NCI-H345 (cell line): ENCODE measurements around the gene EGFLAM.
A peak's percentile ranks its signal among the peaks of the same experiment; 100 is the strongest.

ENCODE experiments used
- DNase-seq: peaks from one replicate; lab custom pipeline; 2025; lab: John Stamatoyannopoulos, UW

Gene EGFLAM

DNA sequence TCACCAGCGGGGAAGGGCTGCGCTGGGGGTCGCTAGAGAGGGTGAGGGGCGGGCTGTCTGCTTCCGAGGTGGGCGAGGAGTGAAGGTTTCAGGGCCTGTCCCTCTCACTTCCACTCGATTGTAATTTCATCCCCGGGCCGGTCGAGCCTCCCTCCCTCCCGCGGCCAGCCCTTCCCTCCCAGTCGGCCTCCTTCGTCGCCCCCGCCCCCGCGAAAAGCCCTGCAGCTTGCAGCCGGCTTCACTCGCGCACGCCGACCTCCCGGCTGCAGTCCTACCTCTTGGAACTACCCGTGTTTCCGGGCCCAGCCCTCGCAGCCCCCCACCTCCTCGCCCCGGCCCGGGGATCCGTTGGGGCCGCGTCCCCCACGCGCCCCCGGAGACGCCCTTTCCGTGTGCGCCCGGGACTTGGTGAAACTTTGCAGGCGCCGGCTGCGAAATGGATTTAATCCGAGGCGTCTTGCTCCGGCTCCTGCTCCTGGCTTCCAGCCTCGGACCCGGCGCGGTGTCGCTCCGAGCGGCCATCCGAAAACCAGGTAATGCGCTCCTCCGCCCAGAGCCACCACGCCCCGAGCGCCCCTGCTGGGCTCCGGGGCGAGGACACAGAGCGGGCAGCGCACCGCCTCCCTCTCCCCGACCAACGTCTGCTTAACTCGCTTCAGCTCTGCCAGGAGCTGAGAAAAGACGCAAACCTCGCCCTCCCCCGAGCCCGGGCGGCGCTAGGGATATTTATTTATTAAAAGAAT, at the start of gene EGFLAM:
EGFLAM (plus strand) TSS at position 241 of the 743 bp plus-strand sequence; CDS start at position 437, 196 bp downstream.
- peak; percentile 20 for DNase-seq

DNA sequence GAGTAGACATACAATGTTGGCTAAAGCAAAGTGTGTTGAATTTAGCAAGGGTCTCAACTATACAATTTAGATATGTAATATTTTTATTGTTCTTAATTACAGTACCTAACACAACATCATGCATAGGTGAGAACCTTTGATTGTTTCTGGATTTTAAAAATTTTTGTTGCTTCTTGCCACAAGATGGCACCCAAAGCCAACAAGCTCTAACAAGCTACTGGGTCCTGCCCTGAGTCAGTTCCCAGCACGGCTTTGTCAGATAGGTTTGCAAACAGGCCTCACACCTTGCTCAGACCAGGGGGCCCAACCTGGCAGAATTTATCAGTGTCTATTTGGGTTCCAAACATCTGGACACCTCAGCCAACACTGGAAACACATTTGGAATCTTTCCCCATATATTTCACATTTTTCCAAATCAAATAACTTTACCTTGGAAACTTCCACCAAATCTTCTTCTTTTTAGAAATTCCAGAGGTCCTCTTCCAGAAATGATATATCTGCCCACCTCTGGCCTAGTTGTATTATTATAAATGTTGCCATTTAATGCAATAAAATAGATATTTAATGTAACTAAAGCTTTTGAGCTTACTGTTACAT, 49.5 kb upstream of the EGFLAM start:
- peak; percentile 4 for DNase-seq

DNA sequence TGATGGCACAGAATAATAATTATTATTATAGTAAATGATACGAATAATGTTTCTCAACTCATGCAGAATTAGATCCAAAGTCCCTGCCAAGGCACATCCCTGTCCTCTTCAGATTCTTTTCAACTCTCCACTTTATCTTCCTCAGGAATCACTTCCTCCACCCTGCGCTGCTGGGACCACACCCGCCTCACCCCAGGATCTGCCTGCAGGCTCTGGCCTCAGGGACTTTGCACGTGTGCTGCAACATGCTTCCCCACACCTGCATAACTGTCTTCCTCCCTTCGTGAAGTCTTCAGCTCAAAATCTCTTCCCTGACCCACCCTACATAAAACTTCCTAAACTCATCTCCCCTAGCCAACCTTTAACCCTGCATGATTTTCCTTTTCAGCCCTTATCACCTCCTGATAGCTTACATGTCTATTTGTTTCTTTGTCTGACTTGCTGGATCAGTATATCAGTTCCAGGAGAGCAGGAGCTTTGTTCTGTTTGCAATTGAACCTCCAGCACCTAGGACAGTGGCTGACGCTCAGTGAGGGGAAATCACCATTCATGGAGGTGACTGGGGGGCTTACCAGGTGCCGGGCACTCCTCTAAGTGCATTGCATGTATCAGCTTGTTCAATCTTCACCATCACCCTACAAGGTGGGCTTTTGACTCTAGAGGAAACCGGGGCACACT, 47.5 kb upstream of the EGFLAM start:
- no peak for DNase-seq

DNA sequence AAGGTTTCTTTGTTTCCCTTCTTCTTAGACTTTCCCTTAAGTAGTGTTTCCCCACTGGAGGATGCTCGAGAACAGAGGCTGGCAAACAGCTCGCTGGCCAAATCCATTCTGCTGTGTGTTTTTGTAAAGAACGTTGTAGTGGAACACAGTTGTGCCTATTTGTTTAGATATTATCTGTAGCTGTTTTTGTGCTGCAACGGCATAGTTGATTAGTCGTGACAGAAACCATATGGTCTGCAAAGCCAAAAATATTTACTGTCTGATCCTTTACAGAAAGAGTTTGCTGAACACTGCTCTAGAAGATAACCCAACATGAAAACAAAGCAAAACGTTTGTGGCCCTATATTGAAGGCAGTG, 47.0 kb upstream of the EGFLAM start:
- DNase-seq, result no peak

DNA sequence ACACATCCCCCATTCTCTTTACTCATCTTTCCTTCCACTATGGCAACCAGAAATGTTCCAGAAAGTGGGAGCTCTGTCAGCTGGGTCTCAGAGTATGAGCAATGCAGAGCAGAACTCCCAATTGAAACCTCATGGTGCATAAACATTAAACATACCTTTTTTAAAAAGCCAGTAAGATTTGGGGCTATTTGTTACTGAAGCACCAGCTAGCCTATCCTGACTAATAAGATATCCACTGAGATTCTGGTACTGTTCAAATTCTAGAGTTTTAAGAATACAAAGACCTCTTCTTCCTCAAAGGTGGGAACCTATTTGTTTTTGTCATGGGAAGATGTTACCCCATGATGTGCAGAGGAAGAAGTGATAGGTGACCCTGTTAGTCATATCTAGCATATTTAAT, 46.1 kb upstream of the EGFLAM start:
- no peak for DNase-seq

DNA sequence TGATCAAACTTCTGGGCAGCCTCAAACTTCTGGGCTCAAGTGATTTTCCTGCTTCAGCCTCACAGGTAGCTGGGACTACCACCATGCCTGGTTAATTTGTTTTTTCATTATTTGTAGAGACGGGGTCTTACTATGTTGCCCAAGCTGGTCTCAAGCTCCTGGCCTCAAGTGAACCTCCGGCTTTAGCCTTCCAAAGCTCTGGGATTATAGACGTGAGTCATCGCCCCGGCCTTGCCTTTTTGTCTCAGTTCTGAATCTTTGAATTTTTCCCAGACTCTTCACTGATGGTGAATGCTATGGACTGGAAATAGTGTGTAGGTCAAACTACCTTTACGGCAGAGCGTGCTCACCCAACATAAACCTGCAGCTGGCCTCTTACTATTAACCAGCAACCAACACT, 32.3 kb upstream of the EGFLAM start:
- no peak for DNase-seq

DNA sequence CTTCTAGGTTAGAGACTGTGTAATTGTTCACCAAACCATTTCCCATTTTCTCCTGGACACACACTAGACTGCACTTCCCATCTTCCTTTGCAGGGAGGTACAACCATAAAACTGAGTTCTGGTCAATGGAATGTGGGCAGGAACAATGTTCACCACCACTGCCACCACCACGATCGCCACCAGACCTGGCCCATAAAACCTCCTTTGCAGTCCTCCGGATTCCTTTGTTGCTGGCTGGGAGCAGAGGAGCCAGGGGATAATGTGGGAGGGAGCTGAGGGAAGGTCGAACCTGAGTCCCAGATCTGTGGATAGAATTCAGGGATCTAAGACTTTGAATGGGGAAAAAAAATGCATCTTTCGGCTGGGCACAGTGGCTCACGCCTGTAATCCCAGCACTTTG, 29.4 kb upstream of the EGFLAM start:
- no peak for DNase-seq

DNA sequence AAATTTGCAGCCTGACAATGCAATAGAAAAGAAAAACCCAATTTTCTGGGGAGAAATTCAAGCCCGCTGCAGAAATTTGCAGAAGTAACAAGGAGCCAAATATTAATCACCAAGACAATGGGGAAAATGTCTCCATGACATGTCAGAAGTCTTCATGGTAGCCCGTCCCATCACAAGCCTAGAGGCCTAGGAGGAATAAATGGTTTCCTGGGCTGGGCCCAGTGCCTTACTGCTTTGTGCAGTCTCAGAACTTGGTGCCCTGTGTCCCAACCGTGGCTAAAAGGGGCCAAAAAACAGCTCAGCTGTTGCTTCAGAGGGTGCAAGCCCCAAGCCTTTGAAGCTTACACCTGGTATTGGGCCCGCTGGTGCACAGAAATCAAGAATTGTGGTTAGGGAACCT, 23.6 kb upstream of the EGFLAM start:
- no peak for DNase-seq

DNA sequence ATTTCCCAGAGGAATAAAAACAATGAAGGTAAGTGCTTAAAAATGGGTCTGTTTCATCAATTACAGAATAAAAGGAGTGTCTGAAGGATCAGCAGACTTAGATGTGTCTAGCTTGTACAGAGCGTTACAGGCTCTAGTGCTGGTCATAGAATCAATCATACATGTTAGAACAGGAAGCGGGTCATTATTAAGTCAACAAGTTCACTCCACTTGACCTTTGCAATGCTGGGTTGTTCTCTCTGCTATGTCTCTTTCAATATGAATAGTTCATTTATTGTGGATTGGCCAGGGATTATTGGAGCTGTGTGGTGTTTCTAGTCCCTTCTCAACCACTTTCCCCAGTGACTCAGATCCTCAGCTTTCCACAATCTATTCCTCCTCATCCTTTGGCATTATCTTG, 20.7 kb upstream of the EGFLAM start:
- DNase-seq, result no peak

DNA sequence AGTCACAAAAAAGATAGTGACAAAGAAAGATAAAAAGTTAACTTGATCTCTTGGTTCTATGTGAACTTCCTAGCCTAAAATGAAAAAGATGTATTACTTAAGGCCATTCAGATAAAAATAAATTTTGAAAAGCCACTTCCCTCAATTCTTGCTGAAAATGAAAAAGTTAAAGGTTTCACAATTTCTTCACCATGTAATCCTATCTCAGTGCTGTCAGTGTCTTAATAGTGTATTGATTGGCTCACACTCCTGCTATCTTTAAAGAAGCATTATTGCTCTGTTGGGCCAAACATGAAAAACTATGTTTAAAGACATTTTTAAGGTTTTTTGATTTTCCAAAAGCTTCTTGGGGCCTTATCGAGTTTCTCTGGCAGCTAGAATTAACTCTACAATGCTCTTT, 18.1 kb upstream of the EGFLAM start:
- DNase-seq, result no peak

DNA sequence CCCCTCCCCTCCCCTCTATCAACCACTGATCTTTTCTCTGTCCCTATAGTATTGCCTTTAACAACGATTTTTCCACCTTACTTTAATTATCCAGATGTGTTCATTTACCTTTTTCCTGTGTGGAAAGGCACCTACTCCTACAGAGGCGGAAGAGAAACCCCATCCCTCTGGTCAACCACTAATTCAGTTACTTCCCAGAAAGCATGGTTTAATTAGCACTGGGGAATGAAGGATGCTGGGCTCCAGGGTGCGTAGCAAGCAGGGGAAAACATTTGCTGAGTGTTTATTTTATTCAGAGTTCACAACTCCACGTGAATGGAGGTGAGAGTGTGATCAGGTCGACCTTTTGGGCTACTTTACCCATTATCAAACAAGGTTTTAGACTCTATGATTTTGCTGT, 16.7 kb upstream of the EGFLAM start:
- no peak for DNase-seq

DNA sequence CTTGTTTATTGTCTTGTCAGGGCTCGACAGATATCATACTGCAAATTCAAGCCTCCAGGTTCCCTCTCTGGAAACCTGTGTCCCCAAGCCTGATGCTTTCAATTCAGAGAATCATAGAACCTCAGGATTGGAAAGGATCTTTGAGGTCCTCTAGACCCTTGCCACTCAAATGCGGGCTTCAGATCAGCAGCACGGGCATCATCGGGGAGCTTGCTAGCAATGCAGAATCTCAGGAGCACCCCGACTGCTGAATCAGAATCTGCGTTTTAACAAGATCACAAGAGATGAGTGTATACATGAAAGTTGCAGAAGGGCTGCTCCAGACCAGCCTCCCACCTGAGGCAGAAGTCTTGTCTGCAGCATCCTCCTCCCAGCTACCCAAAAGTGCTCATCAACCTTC, 13.1 kb upstream of the EGFLAM start:
- no peak for DNase-seq

DNA sequence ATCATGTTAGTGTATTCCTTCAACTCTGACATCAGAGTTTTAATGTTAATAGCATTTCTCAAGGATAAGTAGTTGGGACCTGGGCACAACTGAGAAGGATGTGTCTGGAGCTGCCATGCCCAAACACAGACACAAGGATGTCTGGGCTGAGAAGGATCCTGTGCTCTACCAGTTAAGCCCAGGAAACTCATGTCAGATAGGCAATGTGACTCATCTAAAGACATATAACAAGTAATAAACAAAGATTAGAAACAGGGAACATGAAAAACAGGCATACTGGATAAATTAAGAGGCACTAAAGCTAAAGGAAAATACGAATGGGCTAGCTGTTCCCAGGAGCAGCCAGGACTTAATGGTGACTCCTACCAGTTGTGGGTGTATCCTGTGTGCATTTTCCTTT, 9.1 kb upstream of the EGFLAM start:
- no peak for DNase-seq

DNA sequence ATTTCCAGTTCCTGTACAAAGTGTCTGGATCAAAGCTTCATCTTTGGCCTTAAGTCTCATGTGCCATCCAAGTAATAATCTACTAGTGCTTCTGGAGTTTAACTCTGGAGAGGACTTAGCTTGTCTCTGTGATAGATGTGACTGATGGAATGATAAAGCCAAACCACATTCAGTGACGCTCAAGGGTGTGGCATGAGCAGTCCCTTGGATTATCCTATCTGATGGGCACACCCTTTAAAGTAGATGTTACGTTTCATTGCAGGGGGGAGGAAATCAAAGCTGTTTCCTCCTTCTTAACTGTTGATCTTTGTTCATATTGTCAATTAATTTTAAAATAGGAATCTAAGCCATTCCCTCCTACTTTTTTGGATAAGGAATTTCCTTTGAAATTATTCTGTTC, 8.5 kb upstream of the EGFLAM start:
- no peak for DNase-seq

DNA sequence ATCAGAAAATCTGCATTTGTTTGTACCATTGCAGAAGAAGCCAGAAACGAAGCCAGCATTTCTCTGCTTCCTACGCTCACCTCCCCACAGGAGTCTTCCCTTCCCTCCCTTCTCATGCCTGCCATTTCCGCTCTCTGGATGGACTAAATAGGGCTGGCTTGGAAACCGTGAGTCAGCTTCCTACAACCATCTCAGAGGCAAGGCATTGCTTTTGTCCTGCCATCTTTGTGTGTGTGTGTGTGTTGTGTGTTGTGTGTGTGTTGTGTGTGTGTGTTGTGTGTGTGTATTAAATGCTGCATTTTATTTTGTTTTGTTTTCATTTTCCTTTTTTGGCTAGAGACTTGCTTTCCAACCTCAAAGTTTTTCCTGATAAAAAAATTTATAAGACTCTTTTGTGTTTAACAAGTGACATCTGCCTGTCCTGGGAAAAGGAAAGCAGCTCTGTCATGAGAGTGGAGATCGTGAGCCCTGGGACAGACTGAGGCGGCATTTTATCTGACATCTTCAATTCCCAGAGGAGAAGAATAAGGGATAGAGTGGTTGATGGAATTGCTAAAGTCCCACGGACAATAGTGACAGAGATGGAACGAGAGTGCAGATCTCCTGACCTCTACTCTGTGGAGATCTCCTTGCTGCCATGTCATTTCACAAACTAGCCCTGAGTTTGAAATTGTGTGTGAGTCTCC, 7.5 kb upstream of the EGFLAM start:
- no peak for DNase-seq

DNA sequence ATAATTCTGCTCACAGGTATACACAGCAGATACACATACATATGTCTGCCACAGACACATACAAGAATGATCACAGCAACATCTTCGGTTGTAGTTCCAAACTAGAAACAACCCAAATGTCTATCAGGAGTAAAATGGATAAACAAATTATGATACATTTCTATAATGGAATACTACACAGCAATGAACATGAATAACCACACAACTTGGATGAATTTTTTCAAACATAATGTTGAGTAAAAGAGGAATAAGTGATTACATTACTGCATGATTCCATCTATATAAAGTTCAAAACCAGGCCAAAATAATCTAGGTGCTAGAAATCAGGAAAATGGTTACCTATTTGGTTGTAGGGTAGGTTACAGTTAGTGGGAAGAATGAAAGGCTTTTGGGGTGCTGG, 4.6 kb upstream of the EGFLAM start:
- no peak for DNase-seq

DNA sequence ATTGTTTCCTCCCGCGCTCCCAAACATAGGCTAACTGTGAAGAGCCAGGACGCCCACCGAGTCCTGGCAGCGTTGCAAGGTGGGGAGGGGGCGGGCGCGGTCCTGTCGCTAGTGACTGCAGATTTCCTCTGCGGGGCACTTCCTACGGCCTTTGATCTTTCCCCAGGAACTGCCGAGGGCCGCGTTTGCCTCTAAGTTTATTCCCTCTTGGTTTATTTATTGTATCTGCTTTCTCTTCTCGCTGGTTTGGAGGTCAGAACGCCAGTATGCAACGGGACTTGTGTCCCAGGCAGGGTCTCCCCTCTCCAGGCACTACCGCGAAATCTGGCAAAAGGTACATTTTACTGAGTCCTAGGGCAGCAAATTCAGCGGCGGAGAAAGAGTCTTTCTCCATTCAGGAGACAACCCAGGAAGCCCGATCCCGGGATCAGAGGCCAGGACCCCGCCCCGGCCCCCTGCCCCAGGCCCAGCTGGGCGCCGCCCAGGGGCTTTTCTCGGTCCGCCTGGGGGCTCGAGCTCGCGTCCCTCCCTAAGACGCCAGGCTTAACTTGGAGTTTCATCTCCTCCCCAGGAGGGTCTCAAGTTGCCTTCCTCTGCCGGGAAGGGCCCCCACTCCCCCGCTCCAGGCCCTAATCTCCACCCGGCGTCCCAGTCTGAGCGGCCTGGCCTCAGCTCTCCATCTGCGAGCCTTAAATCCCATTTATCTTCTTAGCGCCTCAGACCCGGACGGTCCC, 884 bp upstream of the EGFLAM start:
- no peak for DNase-seq

DNA sequence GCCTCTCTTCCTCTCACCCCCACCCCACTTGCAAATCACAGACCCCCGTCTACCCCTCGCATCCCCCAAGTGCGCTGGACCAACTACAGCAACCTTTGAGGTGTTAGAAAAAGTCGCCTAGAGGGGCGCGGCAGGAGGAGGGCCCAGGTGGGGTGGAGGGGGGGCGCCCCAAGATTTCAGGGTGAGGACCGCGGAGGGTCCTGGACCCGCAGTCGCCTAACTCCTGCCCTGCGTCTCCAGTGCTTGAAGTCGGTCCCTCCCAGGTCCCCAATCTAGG, 379 bp upstream of the EGFLAM start:
- no peak for DNase-seq

DNA sequence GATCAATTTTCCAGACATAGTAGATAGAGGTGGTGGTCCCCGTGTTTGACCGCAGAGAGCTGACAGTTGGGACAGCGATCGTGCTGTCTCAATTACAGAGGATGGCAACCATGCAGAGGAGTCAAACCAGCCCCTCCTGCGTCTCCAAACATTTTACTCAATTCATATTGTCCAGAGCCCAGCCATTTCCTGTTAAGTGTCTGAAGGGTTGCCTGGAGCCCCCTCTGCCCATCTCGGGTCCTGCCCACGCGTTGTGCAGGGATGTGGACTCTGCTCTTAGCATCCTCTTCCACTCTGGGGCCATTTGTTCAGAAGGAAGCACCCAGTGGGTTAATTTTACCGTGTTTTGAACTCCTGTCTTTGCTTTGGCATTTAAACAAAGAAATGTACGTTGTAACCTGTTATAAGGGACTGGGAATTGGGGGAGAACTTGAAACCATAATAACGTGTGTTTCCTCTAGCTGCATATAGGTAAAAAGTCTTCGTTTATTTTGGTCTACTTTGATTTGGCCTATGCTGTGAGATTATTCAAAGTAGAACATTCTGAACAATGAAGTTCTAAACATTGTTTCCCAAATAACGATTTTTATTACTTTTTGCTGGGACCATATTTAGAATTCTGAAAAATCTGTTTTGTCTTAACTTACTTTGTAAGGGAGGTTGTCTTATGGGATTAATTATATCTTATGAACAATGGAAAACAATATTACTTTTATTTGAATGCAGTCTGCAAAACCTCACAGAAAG, 876 bp downstream of the EGFLAM start:
- no peak for DNase-seq

DNA sequence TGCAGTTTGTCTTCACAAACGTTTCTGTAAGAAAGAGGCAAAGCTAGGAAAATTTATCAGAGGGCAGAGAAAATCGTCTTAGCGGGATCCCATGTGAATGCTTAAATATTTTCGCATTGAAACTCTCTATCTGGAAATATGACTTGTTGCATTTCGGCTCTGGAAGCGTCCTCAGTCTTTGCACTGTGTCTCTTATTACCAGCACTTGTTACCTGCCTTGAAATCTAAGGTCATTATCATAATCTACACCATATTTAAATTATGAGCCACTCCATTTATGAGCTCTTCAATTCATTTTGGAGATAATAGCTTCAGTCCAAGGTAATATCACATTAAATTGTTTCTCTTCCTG, 1.4 kb downstream of the EGFLAM start:
- no peak for DNase-seq

DNA sequence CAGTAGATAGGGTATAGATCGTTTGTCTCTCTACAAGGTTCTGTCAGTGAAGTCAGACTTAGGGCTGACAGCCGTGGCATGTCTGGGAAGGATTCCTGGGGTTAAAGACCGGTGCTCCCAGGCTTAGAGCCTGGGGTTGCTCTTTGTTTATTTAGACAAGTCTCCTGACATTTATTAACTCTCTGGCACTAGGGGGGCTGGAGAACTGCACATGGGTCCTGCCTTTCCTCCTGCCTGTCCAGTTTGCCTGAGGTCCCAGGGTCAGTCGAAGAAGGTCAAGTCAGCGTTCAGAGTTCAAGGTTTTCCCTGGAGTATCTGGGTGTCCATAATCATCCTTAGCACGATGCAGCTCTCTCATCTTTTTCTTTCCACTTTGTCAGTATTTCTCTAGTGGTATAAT, 5.6 kb downstream of the EGFLAM start:
- DNase-seq, result no peak
